Prostate gland (tissue), 2 donors: ENCODE measurements around the gene METTL9.

Experiments
- CTCF ChIP-seq, 4 experiments: fragments of 200-600 bp in 2 of 4; fragments of 450-650 bp in 2 of 4; sonication (generic) in 2 of 4; IDR thresholded peaks; 1 replicate in 3 of 4; 2 replicates in 1 of 4; pipeline ENCODE4 v1.5.1; 2016 to 2019; ENCODE audit warnings: antibody characterized with exemption in 4 of 4, mild to moderate bottlenecking in 2 of 4, moderate library complexity in 2 of 4
- POLR2A ChIP-seq: fragments of 450-650 bp; IDR thresholded peaks from one replicate; pipeline ENCODE4 v1.6.1; 2016; ENCODE audit warnings: antibody characterized with exemption, mild to moderate bottlenecking
- POLR2AphosphoS5 ChIP-seq: sonication (generic); formaldehyde crosslinking; IDR thresholded peaks from one replicate; pipeline ENCODE4 v1.6.1; 2017; ENCODE audit warnings: antibody characterized with exemption

- TF ChIP-seq CTCF (IDR thresholded peaks at IDR 0.05) (no peak), POLR2A (no peak), POLR2AphosphoS5 (no peak)
Observed at GRCh38 chr16:21647562-21648164, 48.3 kb downstream of the METTL9 start.
